H1 (cell line): ENCODE results near the gene ACCS. TPM values are rescaled to one million over a fixed set of nuclear protein-coding genes. Genes with fewer than 3 reads are reported as not detected.

Source experiments
- CTCF ChIA-PET: fragments of 300-600 bp; sonication (Branson Sonifier 250); formaldehyde crosslinking; loops from one replicate; lab custom pipeline; 2021; ENCODE audit not compliant: partially characterized antibody; lab: Charles Lee
- POLR2A ChIA-PET: fragments of 300-600 bp; sonication (Branson Sonifier 250); formaldehyde crosslinking; loops from one replicate; lab custom pipeline; 2021; ENCODE audit warnings: inconsistent platforms; ENCODE audit not compliant: partially characterized antibody; lab: Charles Lee
- DNase-seq, 2 experiments: peaks; one replicate each; pipeline versions ENCODE4 v3.0.0 to v3.0.0-alpha.2; 2010 to 2022; ENCODE audit warnings: low spot score in 2 of 2, low read depth in 1 of 2, mixed read lengths in 1 of 2
- FAIRE-seq: peaks from 2 replicates; lab custom pipeline; 2011; peaks lifted over from hg19 to GRCh38; lab: Jason Lieb, UNC
- H2AFZ ChIP-seq: 2 replicates; pipeline ENCODE4 v1.8.1; 2012; ENCODE audit warnings: low read length, inconsistent platforms
- H2AK5ac ChIP-seq: 2 replicates; pipeline ENCODE4 v1.6.1; 2013; ENCODE audit warnings: low read depth, low read length
- H2BK120ac ChIP-seq: replicated peaks from 2 replicates; pipeline ENCODE3; 2013; ENCODE audit warnings: low read depth, low read length, inconsistent platforms
- H2BK12ac ChIP-seq: 2 replicates; pipeline ENCODE4 v1.6.1; 2013; ENCODE audit warnings: low read depth, low read length
- H2BK15ac ChIP-seq: 2 replicates; pipeline ENCODE4 v1.6.1; 2013; ENCODE audit warnings: low read length
- H2BK20ac ChIP-seq: 2 replicates; pipeline ENCODE4 v1.6.1; 2013; ENCODE audit warnings: low read length
- H2BK5ac ChIP-seq: 2 replicates; pipeline ENCODE4 v1.6.1; 2013; ENCODE audit warnings: low read depth, low read length
- H3K14ac ChIP-seq: 2 replicates; pipeline ENCODE4 v1.6.1; 2013; ENCODE audit warnings: inconsistent platforms; ENCODE audit not compliant: insufficient read length
- H3K18ac ChIP-seq: 2 replicates; pipeline ENCODE4 v1.6.1; 2013; ENCODE audit warnings: low read length; ENCODE audit errors: extremely low read depth
- H3K23ac ChIP-seq: 2 replicates; pipeline ENCODE4 v1.6.1; 2013; ENCODE audit warnings: inconsistent platforms; ENCODE audit not compliant: insufficient read length
- H3K23me2 ChIP-seq: 2 replicates; pipeline ENCODE4 v1.6.1; 2013; ENCODE audit warnings: low read depth, low read length
- H3K27ac ChIP-seq: 2 replicates; pipeline ENCODE4 v1.6.1; 2011; ENCODE audit warnings: low read depth, low read length, inconsistent platforms
- H3K27me3 ChIP-seq, 4 experiments: replicated peaks in 1 of 4; 1 replicate in 1 of 4; 2 replicates in 3 of 4; pipeline versions ENCODE4 v1.6.1 to v1.8.1; 2011 to 2013; ENCODE audit warnings: low read length in 3 of 4, mild to moderate bottlenecking in 3 of 4, inconsistent platforms in 2 of 4, mixed read lengths in 2 of 4, moderate library complexity in 1 of 4; ENCODE audit not compliant: control insufficient read depth in 3 of 4, insufficient read depth in 3 of 4; ENCODE audit errors: extremely low read depth in 1 of 4
- H3K36me3 ChIP-seq, 4 experiments: 2 replicates each; pipeline versions ENCODE4 v1.6.1 to v1.8.1; 2011 to 2013; ENCODE audit warnings: mild to moderate bottlenecking in 4 of 4, low read length in 3 of 4, moderate library complexity in 2 of 4, control low read depth in 1 of 4, inconsistent platforms in 1 of 4; ENCODE audit not compliant: insufficient read depth in 4 of 4, control insufficient read depth in 2 of 4
- H3K4ac ChIP-seq: replicated peaks from 2 replicates; pipeline ENCODE3; 2013; ENCODE audit warnings: low read length, low read depth, mixed read lengths, inconsistent platforms; ENCODE audit not compliant: insufficient read length
- H3K4me1 ChIP-seq, 4 experiments: replicated peaks in 1 of 4; 1 replicate in 1 of 4; 2 replicates in 3 of 4; pipeline versions ENCODE4 v1.6.1 to v1.8.1; 2011 to 2013; ENCODE audit warnings: low read length in 3 of 4, inconsistent platforms in 2 of 4, mixed read lengths in 1 of 4; ENCODE audit not compliant: insufficient read depth in 4 of 4, control insufficient read depth in 3 of 4
- H3K4me2 ChIP-seq, 2 experiments: 2 replicates each; pipeline versions ENCODE4 v1.6.1 to v1.8.1; 2011 to 2013; ENCODE audit warnings: low read depth in 2 of 2, low read length in 2 of 2, control low read depth in 1 of 2, inconsistent platforms in 1 of 2, mild to moderate bottlenecking in 1 of 2; ENCODE audit not compliant: insufficient read depth in 1 of 2
- H3K4me3 ChIP-seq, 4 experiments: fragments of 200-600, 300-600 bp in 1 of 4; sonication (generic), shearing (Covaris generic), sonication (Bioruptor Twin) in 1 of 4; 2 replicates each; pipeline versions ENCODE4 v1.5.1 to v1.8.1; 2011 to 2016; ENCODE audit warnings: low read length in 4 of 4, low read depth in 3 of 4, control low read depth in 2 of 4, inconsistent platforms in 2 of 4, mild to moderate bottlenecking in 2 of 4, mixed read lengths in 1 of 4, moderate library complexity in 1 of 4; ENCODE audit not compliant: insufficient read depth in 2 of 4; ENCODE audit errors: extremely low read depth in 1 of 4
- H3K56ac ChIP-seq: replicated peaks from 2 replicates; pipeline ENCODE3; 2013; ENCODE audit warnings: low read depth, mild to moderate bottlenecking, mixed read lengths, low read length, inconsistent platforms; ENCODE audit not compliant: insufficient read length
- H3K79me1 ChIP-seq: 2 replicates; pipeline ENCODE4 v1.6.1; 2013; ENCODE audit warnings: low read depth, low read length, control low read depth
- H3K79me2 ChIP-seq, 2 experiments: 2 replicates each; pipeline versions ENCODE4 v1.6.1 to v1.8.1; 2012 to 2013; ENCODE audit warnings: low read length in 2 of 2, mild to moderate bottlenecking in 2 of 2, inconsistent platforms in 1 of 2; ENCODE audit not compliant: insufficient read depth in 2 of 2, control insufficient read depth in 1 of 2
- H3K9ac ChIP-seq, 4 experiments: replicated peaks in 1 of 4; 1 replicate in 1 of 4; 2 replicates in 3 of 4; pipeline versions ENCODE4 v1.6.1 to v1.8.1; 2011 to 2013; ENCODE audit warnings: low read depth in 3 of 4, low read length in 3 of 4, control low read depth in 2 of 4, mild to moderate bottlenecking in 2 of 4, moderate library complexity in 2 of 4, inconsistent platforms in 1 of 4; ENCODE audit errors: extremely low read depth in 1 of 4
- H3K9me3 ChIP-seq, 2 experiments: 2 replicates each; pipeline versions ENCODE4 v1.6.1 to v1.8.1; 2012 to 2013; ENCODE audit warnings: mild to moderate bottlenecking in 2 of 2, moderate library complexity in 2 of 2, control low read depth in 1 of 2, inconsistent platforms in 1 of 2, low read depth in 1 of 2, low read length in 1 of 2, mixed read lengths in 1 of 2; ENCODE audit not compliant: insufficient read depth in 2 of 2
- H4K20me1 ChIP-seq, 2 experiments: replicated peaks in 1 of 2; 2 replicates each; pipeline versions ENCODE3 to v1.8.1; 2011 to 2013; ENCODE audit warnings: inconsistent platforms in 2 of 2, low read length in 2 of 2, mild to moderate bottlenecking in 1 of 2; ENCODE audit not compliant: insufficient read depth in 2 of 2, control insufficient read depth in 1 of 2
- H4K5ac ChIP-seq: 2 replicates; pipeline ENCODE4 v1.6.1; 2013; ENCODE audit warnings: low read length, low read depth, mixed read lengths, inconsistent platforms; ENCODE audit not compliant: insufficient read length
- H4K8ac ChIP-seq: 2 replicates; pipeline ENCODE4 v1.8.0; 2013; ENCODE audit warnings: mild to moderate bottlenecking, moderate library complexity, low read length, inconsistent platforms; ENCODE audit not compliant: insufficient read depth; ENCODE audit errors: extremely low read depth
- H4K91ac ChIP-seq: replicated peaks from 2 replicates; pipeline ENCODE3; 2013; ENCODE audit warnings: low read length, mixed read lengths, inconsistent platforms; ENCODE audit not compliant: insufficient read length
- WGBS, 2 experiments: shearing (Covaris generic) in 1 of 2; methylation state at CpG; one replicate each; pipeline versions ENCODE4 v1.1.6 to v1.1.7; 2013 to 2015; ENCODE audit warnings: low lambda C conversion rate in 2 of 2, mixed read lengths in 2 of 2, inconsistent platforms in 1 of 2, low coverage in 1 of 2, missing lambda C conversion rate in 1 of 2; ENCODE audit not compliant: insufficient replicate concordance in 2 of 2, insufficient coverage in 1 of 2, insufficient read length in 1 of 2; ENCODE audit errors: extremely low coverage in 1 of 2, missing lambda C conversion rate in 1 of 2; 5-methylcytosine and 5-hydroxymethylcytosine counted together
- polyA plus RNA-seq, 7 experiments: library from polyadenylated mRNA; depleted of rRNA in 3 of 7; stranded (reverse) in 5 of 7; unstranded in 2 of 7; fragments of >200 nt in 5 of 7; fragments of 200-250 nt in 2 of 7; gene quantifications; 1 replicate in 5 of 7; 2 replicates in 1 of 7; 4 replicates in 1 of 7; pipeline versions ENCODE4 v1.2.1 to v1.2.3, GENCODE V29; 2011 to 2013; ENCODE audit warnings: missing spikeins in 2 of 7, mixed read lengths in 2 of 7
- total RNA-seq: library from RNA; stranded (reverse); fragmentation: NEBNext Ultra II Directional; extraction: Animal tissue kit (Norgen Biotek cat#: 25700); gene quantifications from 2 replicates; pipeline ENCODE4 v1.2.1, GENCODE V29; 2021

The ACCS gene
- total and polyA plus RNA-seq, 2 of the 8 experiments (the other 6 are each of a cell fraction or from before 2014, with no cell fraction given), result 6.0 to 8.0 TPM

DNA sequence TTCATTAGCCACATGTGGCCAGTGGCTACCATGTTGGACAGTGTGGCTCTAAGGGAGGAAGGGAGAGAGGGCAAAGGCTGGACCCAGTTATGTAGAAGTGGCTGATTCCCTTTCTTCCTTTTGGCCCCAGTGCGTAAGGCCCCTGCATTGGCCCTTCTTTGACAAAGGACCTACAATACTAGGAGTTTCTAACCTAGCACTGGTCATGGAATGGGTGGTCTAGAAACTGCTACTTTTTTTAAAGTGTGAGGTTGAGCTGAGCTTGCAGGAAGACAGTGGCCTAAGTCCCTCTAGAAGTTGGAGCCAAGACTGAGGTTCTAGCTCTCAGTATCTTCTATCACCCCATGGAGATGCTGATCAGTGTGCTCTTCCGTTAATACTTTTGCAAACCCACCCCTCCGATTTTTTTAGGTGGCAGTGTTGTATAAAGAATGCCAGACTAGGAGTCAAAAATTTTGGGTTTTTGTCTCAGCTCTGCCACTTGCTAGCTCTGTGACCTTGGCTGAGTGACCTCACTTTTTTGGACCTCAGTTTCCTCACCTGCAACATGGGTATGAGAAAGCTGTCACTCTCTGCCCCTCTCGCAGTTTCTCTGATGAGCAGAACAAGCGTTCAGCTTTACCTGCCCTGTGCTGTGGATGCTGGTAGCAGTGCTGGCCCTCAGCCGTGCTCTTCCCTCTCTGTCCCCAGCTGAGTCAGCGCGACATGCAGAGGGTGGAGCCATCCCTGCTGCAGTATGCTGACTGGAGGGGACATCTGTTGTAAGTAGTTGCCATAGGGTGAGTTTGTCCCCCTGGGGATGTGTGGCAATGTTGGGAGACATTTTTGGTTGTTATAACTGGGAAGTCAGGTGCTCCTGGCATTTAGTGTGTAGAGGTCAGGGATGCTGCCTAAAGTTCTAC, 6.9 kb downstream of the ACCS start:
- Histone ChIP-seq H3K27me3 (no peaks in the 10 kb centered on the region), H4K8ac (no peak overlapping the region), H3K9me3 (no peaks in the 10 kb centered on the region; a peak in 1 of 4 replicates), H3K4me2 (no peak overlapping the region), H3K4me3 (no peak overlapping the region), H3K79me1 (no peaks in the 10 kb centered on the region), H2BK5ac (no peak overlapping the region), H3K36me3 (no peaks in the 10 kb centered on the region), H3K79me2 (no peaks in the 10 kb centered on the region), H2BK15ac (no peak overlapping the region), H2AFZ (no peak overlapping the region), H3K23ac (no peak overlapping the region), H3K56ac (no peak overlapping the region), H4K91ac (no peak overlapping the region), H3K27ac (no peak overlapping the region), H4K5ac (no peak overlapping the region), H2BK12ac (no peak overlapping the region), H3K9ac (no peak overlapping the region), H2BK20ac (no peak overlapping the region), H3K14ac (no peak overlapping the region), H4K20me1 (no peaks in the 10 kb centered on the region), H3K4me1 (no peaks in the 10 kb centered on the region), H2AK5ac (no peak overlapping the region), H2BK120ac (no peak overlapping the region), H3K4ac (no peak overlapping the region), H3K18ac (no peak overlapping the region), H3K23me2 (no peaks in the 10 kb centered on the region)
- no peak for FAIRE-seq
- no peak for DNase-seq
- ChIA-PET POLR2A (interaction anchor here (0.7 to 1.1 kb wide), 2 partner anchors 8 to 192 kb away, joined by 3 read pairs; partner anchors contain the start of gene ALKBH3), CTCF (interaction anchor here (0.5 to 3.9 kb wide), 6 partner anchors 14 to 125 kb away, joined by 3 to 23 read pairs (median 4); no protein-coding TSS in a partner anchor)
- 95% methylated on average over 8 of the region's 8 CpGs; no CpG with 5 or more reads in 1 of the 2 experiments for WGBS, 2 experiments
